ENCODE measurements around the gene SLC38A9.

SLC38A9 gene

DNA sequence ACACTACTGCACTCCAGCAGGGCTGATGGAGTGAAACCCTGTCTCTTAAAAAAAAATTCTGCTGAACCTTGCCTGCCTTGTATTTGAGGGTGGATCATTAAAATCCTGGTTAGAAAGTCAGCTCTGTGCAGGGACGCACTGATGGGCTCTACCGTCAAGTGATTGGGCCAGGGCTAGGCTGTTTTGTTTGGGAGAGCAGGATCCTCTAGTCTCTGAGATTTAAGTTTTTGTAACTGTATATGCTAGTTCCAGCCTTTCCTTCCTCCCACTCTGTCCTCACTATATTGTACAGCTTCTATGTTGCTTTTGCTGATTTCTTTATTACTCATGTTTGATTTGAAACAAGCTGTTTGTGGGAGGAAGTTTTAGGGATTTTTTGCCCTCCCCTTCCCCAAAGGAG is 37.3 kb upstream of the SLC38A9 start:
- in situ Hi-C loops (cut with MboI; ENCODE audit: low sequenced_read_pairs, unreplicated experiment): no loop called here
- TF ChIP-seq, protein P1, sequence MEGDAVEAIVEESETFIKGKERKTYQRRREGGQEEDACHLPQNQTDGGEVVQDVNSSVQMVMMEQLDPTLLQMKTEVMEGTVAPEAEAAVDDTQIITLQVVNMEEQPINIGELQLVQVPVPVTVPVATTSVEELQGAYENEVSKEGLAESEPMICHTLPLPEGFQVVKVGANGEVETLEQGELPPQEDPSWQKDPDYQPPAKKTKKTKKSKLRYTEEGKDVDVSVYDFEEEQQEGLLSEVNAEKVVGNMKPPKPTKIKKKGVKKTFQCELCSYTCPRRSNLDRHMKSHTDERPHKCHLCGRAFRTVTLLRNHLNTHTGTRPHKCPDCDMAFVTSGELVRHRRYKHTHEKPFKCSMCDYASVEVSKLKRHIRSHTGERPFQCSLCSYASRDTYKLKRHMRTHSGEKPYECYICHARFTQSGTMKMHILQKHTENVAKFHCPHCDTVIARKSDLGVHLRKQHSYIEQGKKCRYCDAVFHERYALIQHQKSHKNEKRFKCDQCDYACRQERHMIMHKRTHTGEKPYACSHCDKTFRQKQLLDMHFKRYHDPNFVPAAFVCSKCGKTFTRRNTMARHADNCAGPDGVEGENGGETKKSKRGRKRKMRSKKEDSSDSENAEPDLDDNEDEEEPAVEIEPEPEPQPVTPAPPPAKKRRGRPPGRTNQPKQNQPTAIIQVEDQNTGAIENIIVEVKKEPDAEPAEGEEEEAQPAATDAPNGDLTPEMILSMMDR (IDR thresholded peaks at IDR 0.05; ENCODE audit: borderline replicate concordance, control extremely low read depth, extremely low read depth, insufficient read depth, missing control alignments): no peak

DNA sequence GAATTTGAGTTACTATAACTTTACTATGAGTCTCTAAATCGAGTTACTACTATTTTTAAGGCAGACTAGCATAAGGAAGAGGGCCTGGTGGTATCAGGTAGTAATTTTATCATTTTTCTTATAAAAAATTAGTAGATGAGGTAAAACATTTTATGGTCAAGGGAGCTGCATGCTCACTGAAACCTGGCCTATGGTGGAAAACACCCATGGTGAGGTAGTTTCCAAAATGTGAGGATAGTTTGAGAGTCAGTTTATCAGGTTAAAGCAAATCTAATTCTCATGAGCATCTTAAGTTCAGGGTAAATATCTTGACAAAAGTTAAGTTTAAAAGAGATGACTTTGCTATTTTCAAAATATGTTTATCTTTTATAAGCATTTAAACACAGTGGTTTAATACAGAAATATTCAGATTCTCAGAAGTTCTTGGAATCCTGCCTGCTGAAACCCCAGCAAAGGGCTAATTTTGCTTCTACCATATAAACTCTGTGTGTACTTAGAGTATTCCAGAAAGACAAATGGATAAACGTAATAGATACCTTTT is 35.7 kb upstream of the SLC38A9 start:
- TF ChIP-seq, protein P1 (IDR thresholded peaks at IDR 0.05; ENCODE audit: borderline replicate concordance, control extremely low read depth, extremely low read depth, insufficient read depth, missing control alignments): no peak
- DNase-seq (ENCODE audit: low spot score): no peak
- in situ Hi-C loops (cut with MboI; ENCODE audit: low sequenced_read_pairs, unreplicated experiment): no loop called here

More for the DNA sequence above, 37.3 kb upstream of the SLC38A9 start:
- no peak for DNase-seq (ENCODE audit: low spot score)

DNA sequence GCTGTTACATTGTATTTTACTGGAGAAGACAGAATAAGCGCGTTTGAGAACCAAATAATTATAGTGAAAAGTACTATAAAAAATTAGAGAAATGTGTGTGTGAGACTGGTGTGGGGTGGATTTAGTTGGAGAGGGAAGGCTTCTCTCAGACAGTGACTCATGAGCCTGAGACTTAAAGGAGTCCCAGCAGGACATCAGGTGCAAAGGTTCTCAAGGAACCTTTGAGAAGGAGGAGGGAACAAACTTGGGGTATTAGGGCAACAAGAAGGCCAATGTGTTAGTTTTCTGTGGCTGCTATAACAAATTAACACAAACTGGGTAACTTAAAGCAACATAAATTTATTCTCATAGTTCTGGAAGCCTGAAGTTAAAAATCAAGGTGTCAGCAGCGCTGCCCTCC is 30.7 kb upstream of the SLC38A9 start:
- no peak for DNase-seq (ENCODE audit: low spot score)
- in situ Hi-C loops (cut with MboI; ENCODE audit: low sequenced_read_pairs, unreplicated experiment): no loop called here
- TF ChIP-seq, protein P1 (IDR thresholded peaks at IDR 0.05; ENCODE audit: borderline replicate concordance, control extremely low read depth, extremely low read depth, insufficient read depth, missing control alignments): no peak

DNA sequence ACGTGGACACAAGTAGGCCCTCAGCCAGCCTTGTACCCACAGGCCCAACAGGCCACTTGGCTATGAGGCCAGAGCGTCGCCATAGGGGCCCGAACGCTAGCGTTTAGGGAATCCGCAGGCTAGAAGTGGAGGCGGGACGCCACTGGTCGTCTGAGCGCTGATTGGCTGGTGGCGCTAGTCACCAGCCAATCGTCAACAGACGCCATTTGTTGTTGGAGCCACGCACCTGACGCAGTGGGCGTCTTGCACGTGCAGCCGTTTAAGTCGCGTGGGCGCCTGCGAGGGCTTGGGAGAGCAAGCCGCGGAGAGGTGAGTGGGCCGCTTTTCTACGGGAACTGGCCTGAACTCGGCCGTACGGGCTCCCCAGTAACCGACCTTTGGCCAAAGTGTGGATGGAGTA is 25.7 kb upstream of the SLC38A9 start, which contains the start of gene DDX4:
DDX4 (plus strand) TSS at position 269 of the 400 bp plus-strand sequence. CDS start 903 bp downstream, outside the sequence.
- no peak for DNase-seq (ENCODE audit: low spot score)
- in situ Hi-C loops (cut with MboI; ENCODE audit: low sequenced_read_pairs, unreplicated experiment): no loop called here
- TF ChIP-seq, protein P1 (IDR thresholded peaks at IDR 0.05; ENCODE audit: borderline replicate concordance, control extremely low read depth, extremely low read depth, insufficient read depth, missing control alignments): no peak

DNA sequence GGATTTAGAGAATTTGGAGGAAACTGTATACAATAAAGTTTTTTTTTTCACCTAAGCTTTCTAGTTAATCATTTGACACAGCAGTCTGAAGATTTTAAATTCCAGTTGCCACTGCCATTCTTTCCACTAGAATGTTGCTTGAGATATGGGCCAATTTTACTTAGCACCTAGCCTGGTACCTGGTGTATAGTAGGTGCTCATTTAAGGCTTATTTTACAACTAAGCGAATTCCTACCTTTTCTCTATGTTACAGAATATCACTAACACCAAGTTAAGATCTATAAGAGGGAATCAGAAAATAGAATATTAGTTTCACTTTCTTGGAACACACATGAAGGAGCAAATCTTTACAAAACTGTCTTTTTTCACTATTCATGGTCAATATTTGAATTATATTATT is 22.5 kb upstream of the SLC38A9 start:
- in situ Hi-C loops (cut with MboI; ENCODE audit: low sequenced_read_pairs, unreplicated experiment): no loop called here
- DNase-seq (ENCODE audit: low spot score): no peak
- TF ChIP-seq, protein P1 (IDR thresholded peaks at IDR 0.05; ENCODE audit: borderline replicate concordance, control extremely low read depth, extremely low read depth, insufficient read depth, missing control alignments): no peak

DNA sequence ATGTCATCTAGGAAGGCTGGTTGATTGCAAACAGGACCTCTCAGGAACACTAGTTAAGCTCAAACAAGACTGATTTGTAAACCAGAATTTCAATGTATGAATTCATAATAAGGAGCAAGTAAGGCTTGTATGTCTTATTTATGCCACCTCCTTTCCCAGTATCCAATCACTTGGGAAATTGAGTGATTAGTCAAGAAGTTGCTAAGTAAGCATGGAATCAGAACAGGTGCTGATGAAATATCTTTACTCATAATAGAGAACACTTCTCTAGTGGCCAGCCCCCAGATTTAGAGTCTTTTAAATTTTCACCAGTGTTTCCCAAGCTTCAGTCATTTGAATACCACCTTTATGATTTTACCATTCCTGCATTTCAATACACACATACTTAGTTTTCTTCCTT is 20.5 kb upstream of the SLC38A9 start:
- in situ Hi-C loops (cut with MboI; ENCODE audit: low sequenced_read_pairs, unreplicated experiment): no loop called here
- TF ChIP-seq, protein P1 (IDR thresholded peaks at IDR 0.05; ENCODE audit: borderline replicate concordance, control extremely low read depth, extremely low read depth, insufficient read depth, missing control alignments): no peak

More for the DNA sequence above, 20.5 kb upstream of the SLC38A9 start:
- no peak for DNase-seq (ENCODE audit: low spot score)

All from GM13976 (cell line).